GM12873 (cell line): ENCODE data around the gene SLX4IP.

Source experiments
- CTCF ChIP-seq: IDR thresholded peaks from 2 replicates; pipeline ENCODE4 v1.5.1; 2012; ENCODE audit warnings: low read depth, mild to moderate bottlenecking, moderate library complexity, low read length, control low read depth; ENCODE audit not compliant: insufficient read depth; ENCODE audit errors: missing control alignments

SLX4IP gene

GRCh38 chr20:10462516-10462915 is 27.4 kb downstream of the SLX4IP start:
- no peak for TF ChIP-seq CTCF

GRCh38 chr20:10463622-10464021 is 28.5 kb downstream of the SLX4IP start:
- TF ChIP-seq CTCF, result no peak

- TF ChIP-seq CTCF, result no peak
These were observed 30.0 kb downstream of the SLX4IP start for GRCh38 chr20:10465135-10465534.

GRCh38 chr20:10466325-10466724 is 31.2 kb downstream of the SLX4IP start:
- TF ChIP-seq CTCF, result no peak

- no peak for TF ChIP-seq CTCF
These were observed 31.8 kb downstream of the SLX4IP start for GRCh38 chr20:10466855-10467254.

- no peak for TF ChIP-seq CTCF
These were observed 32.7 kb downstream of the SLX4IP start for GRCh38 chr20:10467681-10468339.

GRCh38 chr20:10468340-10468845 is 33.3 kb downstream of the SLX4IP start:
- TF ChIP-seq CTCF, result no peak
